ENCODE data around the gene TGM4.

- TF ChIP-seq, protein P1, sequence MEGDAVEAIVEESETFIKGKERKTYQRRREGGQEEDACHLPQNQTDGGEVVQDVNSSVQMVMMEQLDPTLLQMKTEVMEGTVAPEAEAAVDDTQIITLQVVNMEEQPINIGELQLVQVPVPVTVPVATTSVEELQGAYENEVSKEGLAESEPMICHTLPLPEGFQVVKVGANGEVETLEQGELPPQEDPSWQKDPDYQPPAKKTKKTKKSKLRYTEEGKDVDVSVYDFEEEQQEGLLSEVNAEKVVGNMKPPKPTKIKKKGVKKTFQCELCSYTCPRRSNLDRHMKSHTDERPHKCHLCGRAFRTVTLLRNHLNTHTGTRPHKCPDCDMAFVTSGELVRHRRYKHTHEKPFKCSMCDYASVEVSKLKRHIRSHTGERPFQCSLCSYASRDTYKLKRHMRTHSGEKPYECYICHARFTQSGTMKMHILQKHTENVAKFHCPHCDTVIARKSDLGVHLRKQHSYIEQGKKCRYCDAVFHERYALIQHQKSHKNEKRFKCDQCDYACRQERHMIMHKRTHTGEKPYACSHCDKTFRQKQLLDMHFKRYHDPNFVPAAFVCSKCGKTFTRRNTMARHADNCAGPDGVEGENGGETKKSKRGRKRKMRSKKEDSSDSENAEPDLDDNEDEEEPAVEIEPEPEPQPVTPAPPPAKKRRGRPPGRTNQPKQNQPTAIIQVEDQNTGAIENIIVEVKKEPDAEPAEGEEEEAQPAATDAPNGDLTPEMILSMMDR (conservative IDR thresholded peaks at IDR 0.05), result no peak
- no peak for TF ChIP-seq EZH2 (IDR thresholded peaks at IDR 0.05; ENCODE audit: low read depth)
These were observed 31.2 kb downstream of the TGM4 start for GRCh38 chr3:44905446-44906157.
